OCI-LY7 (cell line): ENCODE results near the gene PDZRN4. TPM values are rescaled to one million over a fixed set of nuclear protein-coding genes. Genes with fewer than 3 reads are reported as not detected.

Source experiments
- BruUV-seq: library from RNA; stranded (reverse); fragments of 400-500 nt; replicated peaks from 2 replicates; lab custom pipeline; 2021; lab: Mats Ljungman, UMichigan
- CTCF ChIA-PET: fragments of 300-600 bp; sonication (Branson Sonifier 250); formaldehyde crosslinking; loops from one replicate; lab custom pipeline; 2022; ENCODE audit warnings: antibody characterized with exemption; ENCODE audit not compliant: unreplicated experiment; lab: Charles Lee
- POLR2A ChIA-PET: fragments of 300-600 bp; sonication (Branson Sonifier 250); formaldehyde crosslinking; loops from one replicate; lab custom pipeline; 2022; ENCODE audit warnings: antibody characterized with exemption; lab: Charles Lee
- DNase-seq: peaks from one replicate; pipeline ENCODE4 v3.0.0-alpha.2; 2015; ENCODE audit warnings: low spot score
- H2AFZ ChIP-seq: fragments of 200-600 bp; sonication (generic), shearing (Covaris generic); 2 replicates; pipeline ENCODE4 v1.6.1; 2014; ENCODE audit warnings: mild to moderate bottlenecking, antibody characterized with exemption, low read length, moderate library complexity
- H3K27ac ChIP-seq: fragments of 200-600 bp; sonication (generic); 2 replicates; pipeline ENCODE4 v1.5.1; 2014; ENCODE audit warnings: mixed run types, low read depth, mild to moderate bottlenecking, moderate library complexity, low read length, inconsistent platforms; ENCODE audit not compliant: poor library complexity, severe bottlenecking
- H3K36me3 ChIP-seq: fragments of 200-600 bp; sonication (generic); 2 replicates; pipeline ENCODE4 v1.6.1; 2014; ENCODE audit warnings: mild to moderate bottlenecking, antibody characterized with exemption, low read length, moderate library complexity, mixed read lengths; ENCODE audit not compliant: insufficient read depth
- H3K4me1 ChIP-seq: fragments of 200-600 bp; sonication (generic); 2 replicates; pipeline ENCODE4 v1.5.1; 2014; ENCODE audit warnings: mild to moderate bottlenecking, low read length; ENCODE audit not compliant: insufficient read depth, poor library complexity, severe bottlenecking
- H3K4me2 ChIP-seq: fragments of 200-600 bp; sonication (generic); 2 replicates; pipeline ENCODE4 v1.6.1; 2014; ENCODE audit warnings: mild to moderate bottlenecking, low read length
- H3K4me3 ChIP-seq: fragments of 200-600 bp; sonication (generic); 2 replicates; pipeline ENCODE4 v1.5.1; 2014; ENCODE audit warnings: mild to moderate bottlenecking, low read depth, low read length; ENCODE audit not compliant: poor library complexity, severe bottlenecking
- H3K79me2 ChIP-seq: fragments of 200-600 bp; sonication (generic); 2 replicates; pipeline ENCODE4 v1.6.1; 2016; ENCODE audit warnings: low read depth, mild to moderate bottlenecking, low read length, moderate library complexity, mixed read lengths; ENCODE audit not compliant: insufficient read depth
- H3K9me2 ChIP-seq: fragments of 200-600 bp; sonication (generic); 2 replicates; pipeline ENCODE4 v1.6.1; 2016; ENCODE audit warnings: mild to moderate bottlenecking, low read length, mixed read lengths; ENCODE audit not compliant: insufficient read depth
- H3K9me3 ChIP-seq: fragments of 200-600 bp; sonication (generic); 2 replicates; pipeline ENCODE4 v1.6.1; 2014; ENCODE audit warnings: mild to moderate bottlenecking, mixed run types, low read length, mixed read lengths
- H4K20me1 ChIP-seq: fragments of 200-600 bp; sonication (generic); 2 replicates; pipeline ENCODE4 v1.6.1; 2014; ENCODE audit warnings: mild to moderate bottlenecking, antibody characterized with exemption, low read length, moderate library complexity, mixed read lengths; ENCODE audit not compliant: insufficient read depth
- EZH2phosphoT487 ChIP-seq: fragments of 200-600 bp; sonication (generic); IDR thresholded peaks from 2 replicates; pipeline ENCODE4 v1.6.1; 2018; ENCODE audit warnings: low read depth, borderline replicate concordance, mild to moderate bottlenecking, mixed run types, antibody characterized with exemption, low read length, moderate library complexity, mixed read lengths
- intact Hi-C: fragments of 100-400 bp; cut with micrococcal nuclease; formaldehyde crosslinking; loops from one replicate; pipeline ENCODE4 v1.10.0; 2022; ENCODE audit not compliant: unreplicated experiment
- total RNA-seq, 2 experiments: library from RNA; depleted of rRNA in 1 of 2; stranded (reverse); fragments of >200 nt in 1 of 2; shearing (Covaris generic) in 1 of 2; gene quantifications; 2 replicates each; pipeline ENCODE4 v1.2.3, GENCODE V29; 2014 to 2022
- TF ChIP-seq, protein P1 (sequence below): fragments of 200-600 bp; sonication (generic); conservative IDR thresholded peaks from 2 replicates; pipeline ENCODE4 v1.5.1; 2014; ENCODE audit warnings: mild to moderate bottlenecking, antibody characterized with exemption, low read length, moderate library complexity, mixed read lengths

The PDZRN4 gene
- total RNA-seq, 2 experiments from 2014 or later = 6.8 to 16.8 TPM

DNA sequence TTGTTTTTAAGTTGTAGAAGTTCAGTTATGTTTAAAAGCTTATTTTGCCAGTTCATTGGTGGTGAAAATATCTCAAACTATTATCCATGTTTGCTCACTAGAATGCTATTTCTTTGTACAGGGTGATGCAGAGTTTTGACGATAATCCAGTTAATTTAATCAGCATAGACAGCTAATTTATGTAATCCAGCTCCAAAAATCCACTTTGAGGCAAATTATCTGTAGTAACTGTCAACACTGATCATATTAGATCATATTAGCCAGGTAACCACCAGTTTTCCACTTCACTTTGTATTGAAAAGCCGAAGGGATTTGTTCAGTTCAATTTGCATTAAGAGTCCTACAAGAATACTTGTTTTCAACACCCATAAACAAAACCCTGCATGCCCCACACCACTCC lies 378.6 kb downstream of the PDZRN4 start:
- no peak overlapping the region for H3K27ac ChIP-seq
- no peak overlapping the region for H3K4me2 ChIP-seq
- H3K36me3 ChIP-seq = peaks cover 40% of the 10 kb centered on the region
- no peak for TF ChIP-seq EZH2phosphoT487
- TF ChIP-seq, protein P1, sequence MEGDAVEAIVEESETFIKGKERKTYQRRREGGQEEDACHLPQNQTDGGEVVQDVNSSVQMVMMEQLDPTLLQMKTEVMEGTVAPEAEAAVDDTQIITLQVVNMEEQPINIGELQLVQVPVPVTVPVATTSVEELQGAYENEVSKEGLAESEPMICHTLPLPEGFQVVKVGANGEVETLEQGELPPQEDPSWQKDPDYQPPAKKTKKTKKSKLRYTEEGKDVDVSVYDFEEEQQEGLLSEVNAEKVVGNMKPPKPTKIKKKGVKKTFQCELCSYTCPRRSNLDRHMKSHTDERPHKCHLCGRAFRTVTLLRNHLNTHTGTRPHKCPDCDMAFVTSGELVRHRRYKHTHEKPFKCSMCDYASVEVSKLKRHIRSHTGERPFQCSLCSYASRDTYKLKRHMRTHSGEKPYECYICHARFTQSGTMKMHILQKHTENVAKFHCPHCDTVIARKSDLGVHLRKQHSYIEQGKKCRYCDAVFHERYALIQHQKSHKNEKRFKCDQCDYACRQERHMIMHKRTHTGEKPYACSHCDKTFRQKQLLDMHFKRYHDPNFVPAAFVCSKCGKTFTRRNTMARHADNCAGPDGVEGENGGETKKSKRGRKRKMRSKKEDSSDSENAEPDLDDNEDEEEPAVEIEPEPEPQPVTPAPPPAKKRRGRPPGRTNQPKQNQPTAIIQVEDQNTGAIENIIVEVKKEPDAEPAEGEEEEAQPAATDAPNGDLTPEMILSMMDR = no peak
- no peaks in the 10 kb centered on the region for H4K20me1 ChIP-seq
- no peak for DNase-seq
- H3K4me1 ChIP-seq = no peaks in the 10 kb centered on the region
- ChIA-PET CTCF (no interaction called here), POLR2A (interaction anchor here (0.6 to 1.8 kb wide), 6 partner anchors 10 to 1536 kb away, joined by 3 to 7 read pairs (median 3); no protein-coding TSS in a partner anchor)
- H3K9me3 ChIP-seq = no peaks in the 10 kb centered on the region
- BruUV-seq = no TSS peak
- no peaks in the 10 kb centered on the region for H3K79me2 ChIP-seq
- H3K4me3 ChIP-seq = no peak overlapping the region
- H2AFZ ChIP-seq = no peak overlapping the region
- H3K9me2 ChIP-seq = no peaks in the 10 kb centered on the region
- intact Hi-C loops = no loop called here

DNA sequence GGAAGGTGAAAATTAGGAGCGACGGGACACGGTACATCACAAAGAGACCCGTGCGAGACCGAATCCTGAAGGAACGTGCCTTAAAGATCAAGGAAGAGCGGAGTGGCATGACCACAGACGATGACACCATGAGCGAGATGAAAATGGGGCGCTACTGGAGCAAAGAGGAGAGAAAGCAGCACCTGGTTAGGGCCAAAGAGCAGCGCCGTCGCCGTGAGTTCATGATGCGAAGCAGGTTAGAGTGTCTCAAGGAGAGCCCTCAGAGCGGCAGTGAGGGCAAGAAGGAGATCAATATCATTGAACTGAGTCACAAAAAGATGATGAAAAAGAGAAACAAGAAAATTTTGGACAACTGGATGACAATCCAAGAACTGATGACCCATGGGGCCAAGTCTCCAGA lies 385.3 kb downstream of the PDZRN4 start:
- ChIA-PET POLR2A (no interaction called here), CTCF (no interaction called here)
- Histone ChIP-seq H3K36me3 (peaks cover 39% of the 10 kb centered on the region), H3K9me2 (no peaks in the 10 kb centered on the region), H2AFZ (no peak overlapping the region), H4K20me1 (no peaks in the 10 kb centered on the region), H3K4me1 (no peaks in the 10 kb centered on the region), H3K4me2 (no peak overlapping the region), H3K4me3 (no peak overlapping the region), H3K79me2 (no peaks in the 10 kb centered on the region), H3K9me3 (no peaks in the 10 kb centered on the region), H3K27ac (no peak overlapping the region)
- no peak for DNase-seq
- intact Hi-C loops = no loop called here
- BruUV-seq = no TSS peak
- no peak for TF ChIP-seq EZH2phosphoT487
- TF ChIP-seq, protein P1 = no peak

DNA sequence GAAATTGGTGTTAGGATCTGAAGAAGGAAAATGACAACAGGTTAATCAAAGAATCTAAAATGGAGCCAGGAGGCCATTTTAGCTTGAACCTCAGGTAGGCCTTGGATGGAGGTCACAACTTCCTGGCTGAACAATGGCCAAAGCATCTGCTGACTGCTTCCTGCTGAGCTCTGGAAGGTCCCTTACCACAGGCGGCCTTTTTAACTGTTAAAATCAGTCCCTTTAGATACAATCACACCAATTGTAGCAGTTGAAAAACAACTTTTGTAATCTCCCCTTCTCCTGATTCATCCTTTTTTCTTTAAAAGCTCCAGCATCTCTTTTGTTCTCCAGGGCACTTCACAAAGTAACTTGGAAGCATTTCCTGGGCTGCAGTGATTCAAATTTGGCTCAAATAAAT lies 388.8 kb downstream of the PDZRN4 start:
- no peaks in the 10 kb centered on the region for H4K20me1 ChIP-seq
- no TSS peak for BruUV-seq
- peaks cover 29% of the 10 kb centered on the region for H3K36me3 ChIP-seq
- H2AFZ ChIP-seq = no peak overlapping the region
- intact Hi-C loops = no loop called here
- H3K4me3 ChIP-seq = no peak overlapping the region
- H3K4me2 ChIP-seq = no peak overlapping the region
- no peaks in the 10 kb centered on the region for H3K9me2 ChIP-seq
- H3K4me1 ChIP-seq = no peaks in the 10 kb centered on the region
- no peak overlapping the region for H3K27ac ChIP-seq
- ChIA-PET CTCF (no interaction called here), POLR2A (interaction anchor here (1.2 kb wide), 1 partner anchor 12 kb away, joined by 3 read pairs; no protein-coding TSS in a partner anchor)
- no peaks in the 10 kb centered on the region for H3K79me2 ChIP-seq
- DNase-seq = no peak
- TF ChIP-seq, protein P1 = no peak
- no peak for TF ChIP-seq EZH2phosphoT487
- H3K9me3 ChIP-seq = no peaks in the 10 kb centered on the region
